ENCODE results near the gene MTR. TPM values are rescaled to one million over a fixed set of nuclear protein-coding genes. Genes with fewer than 3 reads are reported as not detected.

MTR gene
- total RNA-seq, 2 experiments from 2014 or later: 22.3 to 63.8 TPM

DNA sequence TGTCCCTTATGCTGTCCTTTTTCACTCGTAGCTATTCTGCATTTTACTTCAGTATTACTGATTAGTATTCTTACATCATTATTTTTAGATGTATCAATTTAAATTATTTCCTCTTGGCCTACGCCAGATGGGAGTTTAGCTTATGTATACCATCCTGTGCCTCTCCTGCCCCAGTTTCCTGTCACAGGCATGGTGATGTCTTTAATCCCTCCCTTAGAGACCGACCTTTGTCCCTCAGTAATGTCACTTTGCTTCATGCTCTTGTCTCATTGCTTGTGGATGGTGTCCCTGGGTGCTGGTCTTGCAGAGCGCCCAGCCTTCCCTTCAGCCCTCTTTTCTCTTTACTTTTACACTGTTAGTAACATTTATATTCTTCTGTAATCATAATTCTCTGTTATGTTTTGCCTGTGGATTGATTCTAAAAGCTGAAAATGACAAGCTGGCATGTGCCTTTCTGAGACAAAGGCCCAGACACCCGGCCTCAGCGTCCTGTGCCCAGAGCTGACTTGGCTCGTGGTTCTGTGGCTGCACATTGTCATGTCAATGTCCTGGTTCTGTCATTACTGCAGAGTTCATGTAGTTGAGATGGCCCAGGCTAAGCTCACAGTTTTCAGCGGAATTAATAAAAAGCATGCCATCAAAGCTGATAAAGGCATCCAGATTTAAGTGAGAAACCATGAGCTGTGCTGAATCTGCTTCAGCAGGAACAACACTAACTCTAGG is 100.7 kb downstream of the MTR start:
- Histone ChIP-seq H3K79me2 (ENCODE audit: insufficient read depth, low read depth, low read length) (no peaks in the 10 kb centered on the region), H3K27ac (ENCODE audit: low read depth, low read length, poor library complexity, severe bottlenecking) (no peak overlapping the region), H3K9me3 (ENCODE audit: low read length) (no peaks in the 10 kb centered on the region), H2AFZ (ENCODE audit: low read length) (no peak overlapping the region), H3K36me3 (ENCODE audit: insufficient read depth, low read length) (peaks cover 89% of the 10 kb centered on the region), H3K4me3 (ENCODE audit: low read depth, low read length, poor library complexity, severe bottlenecking) (no peak overlapping the region), H4K20me1 (ENCODE audit: insufficient read depth, low read length) (no peaks in the 10 kb centered on the region), H3K4me2 (ENCODE audit: low read length) (no peak overlapping the region), H3K4me1 (ENCODE audit: insufficient read depth, low read length, poor library complexity, severe bottlenecking) (no peaks in the 10 kb centered on the region), H3K9me2 (ENCODE audit: insufficient read depth, low read length) (no peaks in the 10 kb centered on the region)
- TF ChIP-seq, protein P1, sequence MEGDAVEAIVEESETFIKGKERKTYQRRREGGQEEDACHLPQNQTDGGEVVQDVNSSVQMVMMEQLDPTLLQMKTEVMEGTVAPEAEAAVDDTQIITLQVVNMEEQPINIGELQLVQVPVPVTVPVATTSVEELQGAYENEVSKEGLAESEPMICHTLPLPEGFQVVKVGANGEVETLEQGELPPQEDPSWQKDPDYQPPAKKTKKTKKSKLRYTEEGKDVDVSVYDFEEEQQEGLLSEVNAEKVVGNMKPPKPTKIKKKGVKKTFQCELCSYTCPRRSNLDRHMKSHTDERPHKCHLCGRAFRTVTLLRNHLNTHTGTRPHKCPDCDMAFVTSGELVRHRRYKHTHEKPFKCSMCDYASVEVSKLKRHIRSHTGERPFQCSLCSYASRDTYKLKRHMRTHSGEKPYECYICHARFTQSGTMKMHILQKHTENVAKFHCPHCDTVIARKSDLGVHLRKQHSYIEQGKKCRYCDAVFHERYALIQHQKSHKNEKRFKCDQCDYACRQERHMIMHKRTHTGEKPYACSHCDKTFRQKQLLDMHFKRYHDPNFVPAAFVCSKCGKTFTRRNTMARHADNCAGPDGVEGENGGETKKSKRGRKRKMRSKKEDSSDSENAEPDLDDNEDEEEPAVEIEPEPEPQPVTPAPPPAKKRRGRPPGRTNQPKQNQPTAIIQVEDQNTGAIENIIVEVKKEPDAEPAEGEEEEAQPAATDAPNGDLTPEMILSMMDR (conservative IDR thresholded peaks at IDR 0.05; ENCODE audit: low read length): no peak
- no peak for TF ChIP-seq EZH2phosphoT487 (IDR thresholded peaks at IDR 0.05; ENCODE audit: borderline replicate concordance, low read depth, low read length)
- POLR2A ChIA-PET: interaction anchor here (0.7 to 0.8 kb wide), 2 partner anchors 18 to 23 kb away, joined by 3 to 4 read pairs; no protein-coding TSS in a partner anchor
- BruUV-seq (replicated peaks): no TSS peak
- intact Hi-C loops (cut with micrococcal nuclease; ENCODE audit: unreplicated experiment): no loop called here
- DNase-seq (ENCODE audit: low spot score): no peak
- CTCF ChIA-PET (ENCODE audit: unreplicated experiment): no interaction called here

DNA sequence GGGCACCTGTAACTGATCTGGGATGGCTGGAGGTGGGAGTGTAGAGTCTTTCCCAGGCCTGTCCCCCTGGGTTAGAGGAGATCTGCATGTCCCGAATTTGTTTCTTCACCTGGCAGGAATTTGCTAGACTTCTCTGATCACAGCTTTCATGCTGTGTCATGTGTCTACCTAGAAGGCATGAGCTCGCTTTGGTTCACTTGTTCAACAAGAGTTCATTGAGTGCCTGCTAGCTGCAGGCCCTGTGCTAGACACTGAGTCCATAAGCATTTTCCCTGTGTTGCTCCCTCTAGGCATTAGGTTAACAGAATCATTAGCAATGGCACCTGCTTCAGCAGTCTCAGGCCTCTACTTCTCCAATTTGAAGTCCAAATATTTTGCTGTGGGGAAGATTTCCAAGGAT is 101.6 kb downstream of the MTR start:
- CTCF ChIA-PET (ENCODE audit: unreplicated experiment): no interaction called here
- Histone ChIP-seq H4K20me1 (ENCODE audit: insufficient read depth, low read length) (no peaks in the 10 kb centered on the region), H3K9me2 (ENCODE audit: insufficient read depth, low read length) (no peaks in the 10 kb centered on the region), H3K27ac (ENCODE audit: low read depth, low read length, poor library complexity, severe bottlenecking) (no peak overlapping the region), H3K4me3 (ENCODE audit: low read depth, low read length, poor library complexity, severe bottlenecking) (no peak overlapping the region), H2AFZ (ENCODE audit: low read length) (no peak overlapping the region), H3K4me1 (ENCODE audit: insufficient read depth, low read length, poor library complexity, severe bottlenecking) (no peaks in the 10 kb centered on the region), H3K36me3 (ENCODE audit: insufficient read depth, low read length) (peaks cover 85% of the 10 kb centered on the region), H3K9me3 (ENCODE audit: low read length) (no peaks in the 10 kb centered on the region), H3K79me2 (ENCODE audit: insufficient read depth, low read depth, low read length) (no peaks in the 10 kb centered on the region), H3K4me2 (ENCODE audit: low read length) (no peak overlapping the region)
- BruUV-seq (replicated peaks): no TSS peak
- DNase-seq (ENCODE audit: low spot score): no peak
- intact Hi-C loops (cut with micrococcal nuclease; ENCODE audit: unreplicated experiment): no loop called here
- POLR2A ChIA-PET: interaction anchor here (0.7 kb wide), 1 partner anchor 11 kb away, joined by 3 read pairs; no protein-coding TSS in a partner anchor
- TF ChIP-seq, protein P1 (conservative IDR thresholded peaks at IDR 0.05; ENCODE audit: low read length): no peak
- TF ChIP-seq EZH2phosphoT487 (IDR thresholded peaks at IDR 0.05; ENCODE audit: borderline replicate concordance, low read depth, low read length): no peak

Measured in OCI-LY7 (cell line).